ENCODE measurements around the gene TEC. TPM values are rescaled to one million over a fixed set of nuclear protein-coding genes. Genes with fewer than 3 reads are reported as not detected.

Gene TEC
- total RNA-seq, 1 experiment from 2014 or later, result 4.5 TPM

DNA sequence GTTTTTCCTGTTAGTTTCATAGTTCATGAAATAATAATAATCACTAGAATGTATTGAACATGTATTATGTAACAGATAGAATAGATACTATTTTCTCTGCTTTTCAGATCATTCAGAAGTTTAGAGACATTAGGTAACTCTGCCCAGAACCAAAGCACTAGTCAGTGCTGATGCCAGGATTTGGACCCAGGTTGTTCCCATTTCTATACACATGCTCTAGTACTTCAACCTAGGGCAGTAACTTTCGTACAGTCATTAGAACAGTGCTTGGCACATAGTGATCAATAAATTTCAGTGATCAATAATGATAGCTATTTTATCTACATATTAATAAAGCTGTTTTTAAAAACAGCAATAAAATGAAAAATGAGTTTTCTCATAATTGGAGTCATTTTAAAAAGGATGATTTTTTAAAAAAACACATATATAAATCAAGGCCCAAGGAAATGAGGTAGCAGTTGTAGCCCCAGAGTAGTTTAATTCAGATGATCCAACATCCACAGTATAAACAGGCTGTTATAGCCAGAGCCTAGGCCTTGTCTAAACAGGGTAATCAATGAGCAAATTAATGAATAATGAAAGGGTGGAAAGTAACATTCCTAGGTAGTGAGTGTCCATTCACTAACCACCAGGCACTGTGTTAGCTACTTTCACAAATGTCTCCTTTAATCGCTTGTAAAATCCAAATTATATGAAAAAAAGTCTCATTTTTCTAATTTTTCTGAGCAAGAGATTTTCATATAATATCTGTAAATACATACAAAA, 161.1 kb downstream of the TEC start:
- RAD21 ChIA-PET (ENCODE audit: low non-redundant PET in 1 of 2, low total read pairs in 2 of 2, uncharacterized antibody in 2 of 2, unreplicated experiment in 2 of 2), result no interaction called here
- Histone ChIP-seq H3K27me3 (ENCODE audit: insufficient read depth, low read length) (no peaks in the 10 kb centered on the region), H3K4me1 (ENCODE audit: control insufficient read depth in 1 of 2, insufficient read depth in 2 of 2, low read length in 2 of 2) (peaks cover 0 to 8% of the 10 kb centered on the region in 2 experiments; a peak in 2 of 4 replicates), H3K36me3 (ENCODE audit: control insufficient read depth in 1 of 2, insufficient read depth in 2 of 2, low read length in 2 of 2) (no peaks in the 10 kb centered on the region), H3K4me3 (replicated peaks in 1 of 2; ENCODE audit: low read depth in 1 of 2, low read length in 2 of 2) (no peak overlapping the region), H3K27ac (ENCODE audit: low read depth, low read length) (no peak overlapping the region), H3K79me2 (ENCODE audit: insufficient read depth, low read length) (no peaks in the 10 kb centered on the region), H2AFZ (ENCODE audit: low read depth, low read length, poor library complexity, severe bottlenecking) (no peak overlapping the region), H3K9ac (ENCODE audit: low read length) (no peak overlapping the region), H3K9me2 (ENCODE audit: insufficient read depth) (no peaks in the 10 kb centered on the region), H3K9me3 (ENCODE audit: control insufficient read depth in 1 of 2, insufficient read depth in 1 of 2, low read depth in 1 of 2, low read length in 2 of 2) (no peaks in the 10 kb centered on the region), H4K20me1 (ENCODE audit: insufficient read depth) (no peaks in the 10 kb centered on the region), H3K4me2 (ENCODE audit: low read length) (no peak overlapping the region)
- ATAC-seq (no peak), DNase-seq (ENCODE audit: low read depth, low spot score) (no peak)
- CTCF ChIA-PET, result interaction anchor here (0.8 to 1.9 kb wide), 7 partner anchors 9 to 438 kb away, joined by 3 to 9 read pairs (median 4); no protein-coding TSS in a partner anchor
- intact Hi-C loops (cut with micrococcal nuclease), result no loop called here
- no TSS peak for BruUV-seq (replicated peaks)
- POLR2A ChIA-PET, result no interaction called here
- no peak for TF ChIP-seq POLR2AphosphoS5 (IDR thresholded peaks at IDR 0.05; ENCODE audit: low read depth, low read length)
- no peak for TF ChIP-seq JUND (IDR thresholded peaks at IDR 0.05)
- TF ChIP-seq SRF (IDR thresholded peaks at IDR 0.05; ENCODE audit: low read depth), result no peak
- no peak for TF ChIP-seq ZBTB33 (IDR thresholded peaks at IDR 0.05; ENCODE audit: extremely low read depth, insufficient replicate concordance, low read length)
- TF ChIP-seq, protein P1, sequence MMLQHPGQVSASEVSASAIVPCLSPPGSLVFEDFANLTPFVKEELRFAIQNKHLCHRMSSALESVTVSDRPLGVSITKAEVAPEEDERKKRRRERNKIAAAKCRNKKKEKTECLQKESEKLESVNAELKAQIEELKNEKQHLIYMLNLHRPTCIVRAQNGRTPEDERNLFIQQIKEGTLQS (IDR thresholded peaks at IDR 0.05), result no peak
- no peak for TF ChIP-seq POLR2A (IDR thresholded peaks at IDR 0.05; ENCODE audit: borderline replicate concordance, extremely low read depth, insufficient read depth, insufficient read length)
- TF ChIP-seq SIN3A (IDR thresholded peaks at IDR 0.05; ENCODE audit: low read depth), result no peak
- TF ChIP-seq EZH2 (IDR thresholded peaks at IDR 0.05), result no peak
- no peak for TF ChIP-seq FOSL1 (IDR thresholded peaks at IDR 0.05; ENCODE audit: low read depth)
- no peak for TF ChIP-seq CBX3 (IDR thresholded peaks at IDR 0.05; ENCODE audit: low read depth)
- TF ChIP-seq EZH2phosphoT487 (IDR thresholded peaks at IDR 0.05; ENCODE audit: borderline replicate concordance), result no peak
- no peak for TF ChIP-seq YY1 (IDR thresholded peaks at IDR 0.05; ENCODE audit: extremely low read depth, insufficient replicate concordance, low read depth, low read length)
- TF ChIP-seq MAX (IDR thresholded peaks at IDR 0.05), result no peak
- no peak for TF ChIP-seq SP1 (IDR thresholded peaks at IDR 0.05; ENCODE audit: low read depth)
- no peak for TF ChIP-seq EGR1 (IDR thresholded peaks at IDR 0.05; ENCODE audit: low read depth)
- TF ChIP-seq ZNF274 (IDR thresholded peaks at IDR 0.05; ENCODE audit: low read depth, low read length), result no peak
- TF ChIP-seq, protein P2, sequence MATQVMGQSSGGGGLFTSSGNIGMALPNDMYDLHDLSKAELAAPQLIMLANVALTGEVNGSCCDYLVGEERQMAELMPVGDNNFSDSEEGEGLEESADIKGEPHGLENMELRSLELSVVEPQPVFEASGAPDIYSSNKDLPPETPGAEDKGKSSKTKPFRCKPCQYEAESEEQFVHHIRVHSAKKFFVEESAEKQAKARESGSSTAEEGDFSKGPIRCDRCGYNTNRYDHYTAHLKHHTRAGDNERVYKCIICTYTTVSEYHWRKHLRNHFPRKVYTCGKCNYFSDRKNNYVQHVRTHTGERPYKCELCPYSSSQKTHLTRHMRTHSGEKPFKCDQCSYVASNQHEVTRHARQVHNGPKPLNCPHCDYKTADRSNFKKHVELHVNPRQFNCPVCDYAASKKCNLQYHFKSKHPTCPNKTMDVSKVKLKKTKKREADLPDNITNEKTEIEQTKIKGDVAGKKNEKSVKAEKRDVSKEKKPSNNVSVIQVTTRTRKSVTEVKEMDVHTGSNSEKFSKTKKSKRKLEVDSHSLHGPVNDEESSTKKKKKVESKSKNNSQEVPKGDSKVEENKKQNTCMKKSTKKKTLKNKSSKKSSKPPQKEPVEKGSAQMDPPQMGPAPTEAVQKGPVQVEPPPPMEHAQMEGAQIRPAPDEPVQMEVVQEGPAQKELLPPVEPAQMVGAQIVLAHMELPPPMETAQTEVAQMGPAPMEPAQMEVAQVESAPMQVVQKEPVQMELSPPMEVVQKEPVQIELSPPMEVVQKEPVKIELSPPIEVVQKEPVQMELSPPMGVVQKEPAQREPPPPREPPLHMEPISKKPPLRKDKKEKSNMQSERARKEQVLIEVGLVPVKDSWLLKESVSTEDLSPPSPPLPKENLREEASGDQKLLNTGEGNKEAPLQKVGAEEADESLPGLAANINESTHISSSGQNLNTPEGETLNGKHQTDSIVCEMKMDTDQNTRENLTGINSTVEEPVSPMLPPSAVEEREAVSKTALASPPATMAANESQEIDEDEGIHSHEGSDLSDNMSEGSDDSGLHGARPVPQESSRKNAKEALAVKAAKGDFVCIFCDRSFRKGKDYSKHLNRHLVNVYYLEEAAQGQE (IDR thresholded peaks at IDR 0.05; ENCODE audit: low read depth), result no peak
